Stomach (tissue), 4 donors: Measurements from ENCODE around the gene RBM47.
"Not testable (repeated sequence)": the region's sequence is repeated elsewhere in the genome, so short reads cannot be mapped to it uniquely, and the experiment has no call there.

ENCODE experiments used
- EP300 ChIP-seq: sonication (generic); formaldehyde crosslinking; IDR thresholded peaks from one replicate; pipeline ENCODE4 v1.6.1; 2017; ENCODE audit warnings: antibody characterized with exemption
- POLR2A ChIP-seq, 4 donors: fragments of 450-650 bp; IDR thresholded peaks; one replicate each; pipeline ENCODE4 v1.6.1; 2016; ENCODE audit warnings: antibody characterized with exemption in 4 of 4, control low read depth in 2 of 4, mild to moderate bottlenecking in 1 of 4, moderate library complexity in 1 of 4
- TF ChIP-seq, protein P1 (sequence below), 7 experiments: fragments of 450-650 bp in 4 of 7; fragments of 200-600 bp in 3 of 7; sonication (generic) in 3 of 7; IDR thresholded peaks; one replicate each; pipeline ENCODE4 v1.5.1; 2016 to 2019; ENCODE audit warnings: antibody characterized with exemption in 7 of 7, control low read depth in 2 of 7, mild to moderate bottlenecking in 1 of 7

DNA sequence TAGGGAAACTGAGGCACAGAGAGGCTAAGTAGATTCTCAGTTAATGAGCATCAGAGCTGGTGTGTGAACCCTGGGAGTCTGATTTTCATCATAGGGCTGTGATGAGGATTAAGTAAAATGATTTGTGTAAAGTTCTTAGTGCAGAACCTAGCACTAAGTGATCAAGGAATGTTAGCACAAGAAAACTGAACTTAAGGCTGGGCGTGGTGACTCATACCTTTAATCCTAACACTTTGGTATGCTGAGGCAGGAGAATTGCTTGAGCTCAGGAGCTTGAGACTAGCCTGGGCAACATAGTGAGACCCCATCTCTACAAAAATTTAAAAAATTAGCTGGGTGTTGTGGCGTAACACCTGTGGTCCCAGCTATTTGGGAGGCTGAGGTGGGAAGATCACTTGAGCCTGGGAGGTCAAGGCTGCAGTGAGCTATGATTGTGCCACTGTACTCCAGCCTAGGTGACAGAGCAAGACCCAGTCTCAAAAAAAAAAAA is 183.4 kb downstream of the RBM47 start:
- TF ChIP-seq, protein P1, sequence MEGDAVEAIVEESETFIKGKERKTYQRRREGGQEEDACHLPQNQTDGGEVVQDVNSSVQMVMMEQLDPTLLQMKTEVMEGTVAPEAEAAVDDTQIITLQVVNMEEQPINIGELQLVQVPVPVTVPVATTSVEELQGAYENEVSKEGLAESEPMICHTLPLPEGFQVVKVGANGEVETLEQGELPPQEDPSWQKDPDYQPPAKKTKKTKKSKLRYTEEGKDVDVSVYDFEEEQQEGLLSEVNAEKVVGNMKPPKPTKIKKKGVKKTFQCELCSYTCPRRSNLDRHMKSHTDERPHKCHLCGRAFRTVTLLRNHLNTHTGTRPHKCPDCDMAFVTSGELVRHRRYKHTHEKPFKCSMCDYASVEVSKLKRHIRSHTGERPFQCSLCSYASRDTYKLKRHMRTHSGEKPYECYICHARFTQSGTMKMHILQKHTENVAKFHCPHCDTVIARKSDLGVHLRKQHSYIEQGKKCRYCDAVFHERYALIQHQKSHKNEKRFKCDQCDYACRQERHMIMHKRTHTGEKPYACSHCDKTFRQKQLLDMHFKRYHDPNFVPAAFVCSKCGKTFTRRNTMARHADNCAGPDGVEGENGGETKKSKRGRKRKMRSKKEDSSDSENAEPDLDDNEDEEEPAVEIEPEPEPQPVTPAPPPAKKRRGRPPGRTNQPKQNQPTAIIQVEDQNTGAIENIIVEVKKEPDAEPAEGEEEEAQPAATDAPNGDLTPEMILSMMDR (IDR thresholded peaks at IDR 0.05) = not testable (repeated sequence)
- TF ChIP-seq POLR2A (IDR thresholded peaks at IDR 0.05); EP300: not testable (repeated sequence)
